Smooth muscle cell (in vitro differentiated cells): ENCODE data around the gene ARNT2. TPM values are rescaled to one million over a fixed set of nuclear protein-coding genes. Genes with fewer than 3 reads are reported as not detected.

ENCODE experiments used
- DNase-seq: peaks from one replicate; lab custom pipeline; 2025; ENCODE audit not compliant: unreplicated experiment; lab: John Stamatoyannopoulos, UW
- H2AFZ ChIP-seq: fragments of 200-600 bp; sonication (generic); 2 replicates; pipeline ENCODE4 v1.6.0; 2016; ENCODE audit warnings: antibody characterized with exemption, low read depth, mild to moderate bottlenecking
- H3F3A ChIP-seq: fragments of 200-600 bp; sonication (generic); 2 replicates; pipeline ENCODE4 v1.6.0; 2017; ENCODE audit warnings: antibody characterized with exemption, low read depth
- H3K27ac ChIP-seq: fragments of 200-600 bp; sonication (generic); 2 replicates; pipeline ENCODE4 v1.5.1; 2016; ENCODE audit warnings: low read depth, mild to moderate bottlenecking
- H3K27me3 ChIP-seq: fragments of 200-600 bp; sonication (generic); 2 replicates; pipeline ENCODE4 v1.6.1; 2016; ENCODE audit warnings: low read depth, mild to moderate bottlenecking
- H3K36me3 ChIP-seq: fragments of 200-600 bp; sonication (generic); 2 replicates; pipeline ENCODE4 v1.5.1; 2016; ENCODE audit warnings: low read depth
- H3K4me1 ChIP-seq: fragments of 200-600 bp; sonication (generic); 2 replicates; pipeline ENCODE4 v1.5.1; 2016; ENCODE audit warnings: low read depth
- H3K4me2 ChIP-seq: fragments of 200-600 bp; sonication (generic); 2 replicates; pipeline ENCODE4 v1.6.0; 2016; ENCODE audit warnings: mild to moderate bottlenecking
- H3K4me3 ChIP-seq: fragments of 200-600 bp; sonication (generic); 2 replicates; pipeline ENCODE4 v1.5.1; 2016; ENCODE audit warnings: mild to moderate bottlenecking
- H3K79me2 ChIP-seq: fragments of 200-600 bp; sonication (generic); 2 replicates; pipeline ENCODE4 v1.6.0; 2016; ENCODE audit warnings: low read depth, mild to moderate bottlenecking
- H3K9ac ChIP-seq: fragments of 200-600 bp; sonication (generic); 2 replicates; pipeline ENCODE4 v1.6.0; 2016; ENCODE audit warnings: low read depth
- H3K9me3 ChIP-seq: fragments of 200-600 bp; sonication (generic); replicated peaks from 2 replicates; pipeline ENCODE4 v1.5.1; 2016; ENCODE audit warnings: low read depth
- H4K20me1 ChIP-seq: fragments of 200-600 bp; sonication (generic); 2 replicates; pipeline ENCODE4 v1.6.0; 2016; ENCODE audit warnings: low read depth
- CTCF ChIP-seq: fragments of 200-600 bp; sonication (generic); IDR thresholded peaks from 2 replicates; pipeline ENCODE4 v1.5.1; 2017; ENCODE audit warnings: borderline replicate concordance, mild to moderate bottlenecking, antibody characterized with exemption; ENCODE audit not compliant: insufficient read depth, poor library complexity, severe bottlenecking
- WGBS: methylation state at CpG from one replicate; pipeline ENCODE4 v1.1.7; 2016; ENCODE audit warnings: low lambda C conversion rate; 5-methylcytosine and 5-hydroxymethylcytosine counted together
- polyA plus RNA-seq: library from polyadenylated mRNA; unstranded; fragments of >200 nt; fragmentation: Nextera tagmentation; extraction: Ambion mirVana; gene quantifications from 2 replicates; pipeline ENCODE4 v1.2.1, GENCODE V29; 2016
- total RNA-seq: library from RNA; depleted of rRNA; stranded (reverse); fragments of >200 nt; gene quantifications from 2 replicates; pipeline ENCODE4 v1.2.3, GENCODE V29; 2014

ARNT2 gene
- total and polyA plus RNA-seq, 2 experiments from 2014 or later = 0.55 to 2.8 TPM

DNA sequence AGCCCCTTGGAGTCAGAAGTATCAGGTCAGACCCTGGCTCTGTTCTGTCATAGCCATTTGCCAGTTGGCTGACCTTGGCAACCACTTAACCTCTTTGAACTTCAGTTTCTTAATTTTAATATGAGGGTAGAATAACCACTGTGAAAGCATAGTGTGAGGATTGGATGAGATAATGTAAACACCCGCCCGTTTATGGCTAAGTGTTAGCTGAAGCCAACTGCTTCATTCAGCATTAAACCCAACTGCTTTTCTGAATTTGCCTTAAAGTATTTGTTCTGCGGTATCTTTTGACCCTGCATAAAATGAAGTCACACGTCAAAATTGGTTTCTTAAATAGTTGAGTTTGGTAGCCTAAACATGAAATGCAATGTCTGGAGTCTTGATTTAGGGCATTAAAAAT, 169.4 kb downstream of the ARNT2 start:
- H3K4me3 ChIP-seq = no peak overlapping the region
- H3K79me2 ChIP-seq = no peaks in the 10 kb centered on the region
- 86% methylated on average over 4 of the region's 4 CpGs for WGBS
- H3K27me3 ChIP-seq = no peaks in the 10 kb centered on the region
- no peak overlapping the region for H2AFZ ChIP-seq
- H3K9me3 ChIP-seq = no peaks in the 10 kb centered on the region
- no peaks in the 10 kb centered on the region for H4K20me1 ChIP-seq
- no peak for DNase-seq
- H3K9ac ChIP-seq = no peak overlapping the region
- H3K36me3 ChIP-seq = no peaks in the 10 kb centered on the region
- H3F3A ChIP-seq = no peaks in the 10 kb centered on the region
- H3K4me2 ChIP-seq = no peak overlapping the region
- no peaks in the 10 kb centered on the region for H3K4me1 ChIP-seq
- no peak for TF ChIP-seq CTCF
- no peak overlapping the region for H3K27ac ChIP-seq

- 53% methylated on average over 6 of the region's 6 CpGs for WGBS
- no peak for DNase-seq
- H3K4me2 ChIP-seq = no peak overlapping the region
- no peaks in the 10 kb centered on the region for H3K9me3 ChIP-seq
- TF ChIP-seq CTCF = no peak
- no peaks in the 10 kb centered on the region for H3F3A ChIP-seq
- H3K36me3 ChIP-seq = no peaks in the 10 kb centered on the region
- H3K9ac ChIP-seq = no peak overlapping the region
- no peak overlapping the region for H3K4me3 ChIP-seq
- H3K4me1 ChIP-seq = peaks cover 7% of the 10 kb centered on the region
- no peak overlapping the region for H2AFZ ChIP-seq
- no peaks in the 10 kb centered on the region for H3K27me3 ChIP-seq
- H3K79me2 ChIP-seq = no peaks in the 10 kb centered on the region
- H3K27ac ChIP-seq = no peak overlapping the region
- no peaks in the 10 kb centered on the region for H4K20me1 ChIP-seq
Measured at GRCh38 chr15:80574590-80574989, 170.4 kb downstream of the ARNT2 start.

DNA sequence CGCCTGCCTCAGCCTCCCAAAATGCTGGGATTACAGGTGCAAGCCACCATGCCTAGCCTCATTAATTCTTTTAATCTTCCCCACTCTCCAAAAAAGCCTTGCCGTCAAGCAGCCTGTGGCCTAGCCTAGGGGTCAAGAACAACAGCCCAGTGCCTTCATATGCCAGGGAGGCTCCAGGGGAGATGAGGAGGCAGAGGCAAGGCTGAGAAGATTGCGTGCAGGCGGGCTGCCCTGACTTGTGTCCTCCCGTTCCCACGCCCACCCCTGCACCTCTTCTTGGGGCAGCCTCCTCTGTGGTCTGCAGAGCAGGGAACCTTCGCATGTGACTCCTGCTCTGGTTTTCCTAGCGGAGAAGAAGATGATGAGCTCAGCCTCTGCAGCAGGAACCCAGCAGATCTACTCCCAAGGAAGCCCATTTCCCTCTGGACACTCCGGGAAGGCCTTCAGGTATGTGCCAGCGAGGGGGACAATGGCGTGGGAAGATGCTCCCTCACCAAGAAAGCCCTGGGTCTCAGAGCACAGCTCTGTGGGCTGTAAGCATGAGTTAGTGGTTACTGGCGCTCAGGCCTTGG, 172.4 kb downstream of the ARNT2 start:
- no peak for TF ChIP-seq CTCF
- H3K9me3 ChIP-seq = no peaks in the 10 kb centered on the region
- no peak for DNase-seq
- no peak overlapping the region for H3K4me3 ChIP-seq
- WGBS = 94% methylated on average over 12 of the region's 12 CpGs
- H3K27ac ChIP-seq = no peak overlapping the region
- H4K20me1 ChIP-seq = no peaks in the 10 kb centered on the region
- no peaks in the 10 kb centered on the region for H3F3A ChIP-seq
- H3K36me3 ChIP-seq = no peaks in the 10 kb centered on the region
- H2AFZ ChIP-seq = no peak overlapping the region
- H3K4me1 ChIP-seq = peaks cover 12% of the 10 kb centered on the region
- no peak overlapping the region for H3K9ac ChIP-seq
- no peaks in the 10 kb centered on the region for H3K27me3 ChIP-seq
- no peaks in the 10 kb centered on the region for H3K79me2 ChIP-seq
- no peak overlapping the region for H3K4me2 ChIP-seq

- DNase-seq = no peak
- Histone ChIP-seq H4K20me1 (no peaks in the 10 kb centered on the region), H3K9ac (no peak overlapping the region), H3K4me1 (peaks cover 12% of the 10 kb centered on the region), H3F3A (no peaks in the 10 kb centered on the region), H3K4me3 (no peak overlapping the region), H3K36me3 (no peaks in the 10 kb centered on the region), H3K27me3 (no peaks in the 10 kb centered on the region), H3K9me3 (no peaks in the 10 kb centered on the region), H3K4me2 (no peak overlapping the region), H3K27ac (no peak overlapping the region), H2AFZ (no peak overlapping the region), H3K79me2 (no peaks in the 10 kb centered on the region)
- no peak for TF ChIP-seq CTCF
- 93% methylated on average over 8 of the region's 8 CpGs for WGBS
Measured at GRCh38 chr15:80577552-80578205, 173.5 kb downstream of the ARNT2 start.
